Fibroblast of lung (primary cell): Measurements from ENCODE around the gene FRY.

Experiments used
- CTCF ChIP-seq, 2 donors: IDR thresholded peaks in 1 of 2; conservative IDR thresholded peaks in 1 of 2; 1 replicate in 1 of 2; 2 replicates in 1 of 2; pipeline ENCODE4 v1.5.1; 2011 to 2012; ENCODE audit warnings: low read length in 2 of 2, control low read depth in 1 of 2, inconsistent platforms in 1 of 2, low read depth in 1 of 2, mild to moderate bottlenecking in 1 of 2
- EZH2 ChIP-seq: IDR thresholded peaks from 2 replicates; pipeline ENCODE4 v1.5.1; 2012; ENCODE audit warnings: low read length, control low read depth, mild to moderate bottlenecking; ENCODE audit errors: missing control alignments

GRCh38 chr13:32297206-32297605, 265.6 kb downstream of the FRY start:
- no peak for TF ChIP-seq CTCF (conservative IDR thresholded peaks at IDR 0.05 in 1 of 2, IDR thresholded peaks at IDR 0.05 in 1 of 2; ENCODE audit: low read depth in 1 of 2, low read length in 2 of 2)
- TF ChIP-seq EZH2: no peak
